Measurements from ENCODE around the gene SGCD. TPM values are rescaled to one million over a fixed set of nuclear protein-coding genes. Genes with fewer than 3 reads are reported as not detected.

SGCD gene
- total and polyA plus RNA-seq, 2 of the 4 experiments (the other 2 are of a cell fraction) = 5.8 to 10.6 TPM

- Histone ChIP-seq H3K9me3 (ENCODE audit: control insufficient read depth, insufficient read depth, low read length) (no peaks in the 10 kb centered on the region), H3K14ac (replicated peaks; ENCODE audit: low read depth, low read length) (no peak overlapping the region), H2BK5ac (ENCODE audit: low read depth, low read length, poor library complexity, severe bottlenecking) (no peak overlapping the region), H2BK120ac (ENCODE audit: low read depth, low read length) (no peak overlapping the region), H2AK5ac (ENCODE audit: low read depth, low read length) (no peak overlapping the region), H3K27me3 (ENCODE audit: control insufficient read depth, insufficient read depth, low read length) (no peaks in the 10 kb centered on the region), H3K36me3 (ENCODE audit: control insufficient read depth, insufficient read depth, low read length) (peaks cover 18% of the 10 kb centered on the region), H4K91ac (ENCODE audit: insufficient read depth, low read depth, low read length) (no peak overlapping the region), H3K4me1 (ENCODE audit: control insufficient read depth, insufficient read depth, low read length) (peaks cover 8% of the 10 kb centered on the region; the same call in 1 of the 2 replicates), H4K5ac (ENCODE audit: low read depth, low read length) (no peak overlapping the region), H2BK20ac (ENCODE audit: low read depth, low read length) (no peak overlapping the region), H2AK9ac (replicated peaks; ENCODE audit: low read depth, low read length, poor library complexity) (no peak overlapping the region), H3K56ac (ENCODE audit: extremely low read depth, insufficient read depth, low read length) (no peak overlapping the region), H3K23ac (ENCODE audit: low read depth, low read length) (no peak overlapping the region), H4K8ac (ENCODE audit: low read depth in 2 of 2, low read length in 2 of 2) (no peak overlapping the region), H3K9ac (ENCODE audit: low read depth, low read length) (no peak overlapping the region), H3K18ac (ENCODE audit: low read depth, low read length) (no peak overlapping the region), H3K79me1 (ENCODE audit: low read depth in 1 of 2, low read length in 2 of 2) (peaks cover 0 to 22% of the 10 kb centered on the region in 2 experiments; a peak in 3 of 4 replicates), H3K27ac (ENCODE audit: insufficient read depth, low read length) (no peak overlapping the region), H3K4me3 (ENCODE audit: insufficient read depth, low read depth, low read length) (no peak overlapping the region), H3K4ac (ENCODE audit: low read depth, low read length) (no peak overlapping the region), H3K9me1 (ENCODE audit: insufficient read depth, low read length) (peaks cover 7% of the 10 kb centered on the region), H2BK15ac (ENCODE audit: low read depth, low read length) (no peak overlapping the region), H2AFZ (replicated peaks; ENCODE audit: low read length, poor library complexity) (no peak overlapping the region), H4K20me1 (ENCODE audit: insufficient read depth, low read length) (no peaks in the 10 kb centered on the region), H3K4me2 (ENCODE audit: low read depth, low read length) (no peak overlapping the region)
- no TSS peak for BruUV-seq (replicated peaks)
- POLR2A ChIA-PET (ENCODE audit: unreplicated experiment) = no interaction called here
- CTCF ChIA-PET = no interaction called here
- no CpG with 5 or more reads among the region's 6 CpGs for WGBS, 2 experiments (ENCODE audit: extremely low coverage in 2 of 2, insufficient read length in 1 of 2)
- ATAC-seq (ENCODE audit: low read depth) = no peak
- TF ChIP-seq POLR2A (IDR thresholded peaks at IDR 0.05; ENCODE audit: low read depth, low read length) (no peak), USF2 (IDR thresholded peaks at IDR 0.05; ENCODE audit: low read depth, low read length) (no peak), SMC3 (IDR thresholded peaks at IDR 0.05; ENCODE audit: low read depth, low read length) (no peak), CHD1 (IDR thresholded peaks at IDR 0.05; ENCODE audit: low read depth, low read length) (no peak), FOS (IDR thresholded peaks at IDR 0.05; ENCODE audit: low read depth, low read length) (no peak), RFX5 (IDR thresholded peaks at IDR 0.05; ENCODE audit: low read depth, low read length) (no peak), NFE2L2 (IDR thresholded peaks at IDR 0.05; ENCODE audit: low read depth, low read length) (no peak), RCOR1 (IDR thresholded peaks at IDR 0.05; ENCODE audit: insufficient replicate concordance, low read length) (no peak), MAZ (IDR thresholded peaks at IDR 0.05; ENCODE audit: borderline replicate concordance, low read depth, low read length) (no peak), MXI1 (IDR thresholded peaks at IDR 0.05; ENCODE audit: borderline replicate concordance, low read depth, low read length) (no peak), RAD21 (IDR thresholded peaks at IDR 0.05; ENCODE audit: low read length) (no peak), CEBPB (IDR thresholded peaks at IDR 0.05; ENCODE audit: low read depth, low read length) (no peak), BHLHE40 (IDR thresholded peaks at IDR 0.05; ENCODE audit: low read depth, low read length) (no peak), ELK1 (IDR thresholded peaks at IDR 0.05; ENCODE audit: borderline replicate concordance, low read depth, low read length) (no peak), MAFK (IDR thresholded peaks at IDR 0.05; ENCODE audit: low read depth, low read length) (no peak)
- TF ChIP-seq, protein P1, sequence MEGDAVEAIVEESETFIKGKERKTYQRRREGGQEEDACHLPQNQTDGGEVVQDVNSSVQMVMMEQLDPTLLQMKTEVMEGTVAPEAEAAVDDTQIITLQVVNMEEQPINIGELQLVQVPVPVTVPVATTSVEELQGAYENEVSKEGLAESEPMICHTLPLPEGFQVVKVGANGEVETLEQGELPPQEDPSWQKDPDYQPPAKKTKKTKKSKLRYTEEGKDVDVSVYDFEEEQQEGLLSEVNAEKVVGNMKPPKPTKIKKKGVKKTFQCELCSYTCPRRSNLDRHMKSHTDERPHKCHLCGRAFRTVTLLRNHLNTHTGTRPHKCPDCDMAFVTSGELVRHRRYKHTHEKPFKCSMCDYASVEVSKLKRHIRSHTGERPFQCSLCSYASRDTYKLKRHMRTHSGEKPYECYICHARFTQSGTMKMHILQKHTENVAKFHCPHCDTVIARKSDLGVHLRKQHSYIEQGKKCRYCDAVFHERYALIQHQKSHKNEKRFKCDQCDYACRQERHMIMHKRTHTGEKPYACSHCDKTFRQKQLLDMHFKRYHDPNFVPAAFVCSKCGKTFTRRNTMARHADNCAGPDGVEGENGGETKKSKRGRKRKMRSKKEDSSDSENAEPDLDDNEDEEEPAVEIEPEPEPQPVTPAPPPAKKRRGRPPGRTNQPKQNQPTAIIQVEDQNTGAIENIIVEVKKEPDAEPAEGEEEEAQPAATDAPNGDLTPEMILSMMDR (conservative IDR thresholded peaks at IDR 0.05; ENCODE audit: low read depth, low read length) = no peak
- dilution Hi-C loops (cut with HindIII; ENCODE audit: low sequenced_read_pairs, unreplicated experiment) = no loop called here
- in situ Hi-C loops (cut with MboI; ENCODE audit: low sequenced_read_pairs) = no loop called here
- intact Hi-C loops (cut with micrococcal nuclease) = no loop called here
- DNase-seq = no peak
Measured at GRCh38 chr5:156331845-156332244, 4.9 kb downstream of the SGCD start.

Measured in IMR-90 (cell line).